Neural progenitor cell (in vitro differentiated cells): Measurements from ENCODE around the gene VEPH1. TPM values are rescaled to one million over a fixed set of nuclear protein-coding genes. Genes with fewer than 3 reads are reported as not detected.

Experiments used
- DNase-seq: peaks from one replicate; pipeline ENCODE4 v3.0.0-alpha.2; 2016; ENCODE audit warnings: low spot score
- H2AFZ ChIP-seq: fragments of 200-600 bp; sonication (generic); replicated peaks from 2 replicates; pipeline ENCODE4 v1.6.1; 2016; ENCODE audit warnings: antibody characterized with exemption
- H3F3A ChIP-seq: fragments of 200-600 bp; sonication (generic); 2 replicates; pipeline ENCODE4 v1.6.1; 2016; ENCODE audit warnings: antibody characterized with exemption, low read depth
- H3K27ac ChIP-seq: fragments of 200-600 bp; sonication (generic); 2 replicates; pipeline ENCODE4 v1.5.1; 2016; ENCODE audit warnings: mild to moderate bottlenecking
- H3K27me3 ChIP-seq: fragments of 200-600 bp; sonication (generic); 2 replicates; pipeline ENCODE4 v1.6.1; 2016; ENCODE audit warnings: mild to moderate bottlenecking, moderate library complexity
- H3K36me3 ChIP-seq: fragments of 200-600 bp; sonication (generic); 2 replicates; pipeline ENCODE4 v1.5.1; 2016
- H3K4me1 ChIP-seq: fragments of 200-600 bp; sonication (generic); 2 replicates; pipeline ENCODE4 v1.6.1; 2016; ENCODE audit warnings: mixed run types
- H3K4me2 ChIP-seq: fragments of 200-600 bp; sonication (generic); 2 replicates; pipeline ENCODE4 v1.6.1; 2016
- H3K4me3 ChIP-seq: fragments of 200-600 bp; sonication (generic); 2 replicates; pipeline ENCODE4 v1.5.1; 2016
- H3K79me2 ChIP-seq: fragments of 200-600 bp; sonication (generic); 2 replicates; pipeline ENCODE4 v1.6.1; 2016; ENCODE audit warnings: low read depth
- H3K9ac ChIP-seq: fragments of 200-600 bp; sonication (generic); 2 replicates; pipeline ENCODE4 v1.6.1; 2016
- H3K9me3 ChIP-seq: fragments of 200-600 bp; sonication (generic); 2 replicates; pipeline ENCODE4 v1.5.1; 2016; ENCODE audit warnings: low read depth
- H4K20me1 ChIP-seq: fragments of 200-600 bp; sonication (generic); 2 replicates; pipeline ENCODE4 v1.6.1; 2016; ENCODE audit warnings: low read depth
- H3K27ac Mint-ChIP-seq: 3 replicates; pipeline ENCODE4 v1.8.0; 2021; ENCODE audit warnings: mixed read lengths
- H3K27me3 Mint-ChIP-seq: 2 replicates; pipeline ENCODE4 v1.8.0; 2022; ENCODE audit warnings: low read depth, mild to moderate bottlenecking, inconsistent platforms, moderate library complexity, mixed read lengths; ENCODE audit not compliant: insufficient read depth
- H3K36me3 Mint-ChIP-seq: 3 replicates; pipeline ENCODE4 v1.8.0; 2021; ENCODE audit warnings: mixed read lengths
- H3K4me1 Mint-ChIP-seq: 3 replicates; pipeline ENCODE4 v1.8.0; 2021; ENCODE audit warnings: mixed read lengths
- H3K4me3 Mint-ChIP-seq: 3 replicates; pipeline ENCODE4 v1.8.0; 2021; ENCODE audit warnings: mild to moderate bottlenecking, moderate library complexity, mixed read lengths
- H3K9me3 Mint-ChIP-seq: 3 replicates; pipeline ENCODE4 v1.8.0; 2020; ENCODE audit warnings: mixed read lengths
- CTCF ChIP-seq: fragments of 200-600 bp; sonication (generic); IDR thresholded peaks from 2 replicates; pipeline ENCODE4 v1.5.1; 2017; ENCODE audit warnings: antibody characterized with exemption, mild to moderate bottlenecking
- EZH2 ChIP-seq: fragments of 200-600 bp; sonication (generic); IDR thresholded peaks from 2 replicates; pipeline ENCODE4 v1.6.1; 2017; ENCODE audit warnings: antibody characterized with exemption, mild to moderate bottlenecking, moderate library complexity
- EZH2phosphoT487 ChIP-seq: fragments of 200-600 bp; sonication (generic); IDR thresholded peaks from 2 replicates; pipeline ENCODE4 v1.6.1; 2017; ENCODE audit warnings: antibody characterized with exemption
- total RNA-seq: library from RNA; depleted of rRNA; stranded (reverse); fragments of >200 nt; gene quantifications from 2 replicates; pipeline ENCODE4 v1.2.3, GENCODE V29; 2015; ENCODE audit warnings: low replicate concordance

Gene VEPH1
- total RNA-seq, 1 donor from 2014 or later, result not detected

- Histone ChIP-seq H3K36me3 (no peaks in the 10 kb centered on the region), H3K4me1 (no peaks in the 10 kb centered on the region), H3K4me3 (no peak overlapping the region), H3K9me3 (no peaks in the 10 kb centered on the region), H3K79me2 (no peaks in the 10 kb centered on the region), H3K9ac (no peak overlapping the region), H3F3A (peaks cover 3% of the 10 kb centered on the region), H3K4me2 (no peak overlapping the region), H3K27me3 (peaks cover 49% of the 10 kb centered on the region), H4K20me1 (no peaks in the 10 kb centered on the region), H3K27ac (no peak overlapping the region), H2AFZ (no peak overlapping the region)
- TF ChIP-seq CTCF, result no peak
- no peak for TF ChIP-seq EZH2phosphoT487
- no peak for TF ChIP-seq EZH2
- no peak for DNase-seq
- peaks cover 3% of the 10 kb centered on the region for H3K36me3 Mint-ChIP-seq
- peaks cover 4% of the 10 kb centered on the region for H3K27me3 Mint-ChIP-seq
- no peak overlapping the region for H3K27ac Mint-ChIP-seq
- no peak overlapping the region for H3K4me3 Mint-ChIP-seq
- no peaks in the 10 kb centered on the region for H3K4me1 Mint-ChIP-seq
- peaks cover 10% of the 10 kb centered on the region for H3K9me3 Mint-ChIP-seq
Observed at GRCh38 chr3:157541506-157542236, 38.5 kb upstream of the VEPH1 start.

- TF ChIP-seq CTCF, result no peak
- TF ChIP-seq EZH2phosphoT487, result no peak
- TF ChIP-seq EZH2, result no peak
- Histone ChIP-seq H3K79me2 (no peaks in the 10 kb centered on the region), H3K4me3 (no peak overlapping the region), H3K36me3 (no peaks in the 10 kb centered on the region), H3K27me3 (peaks cover 48% of the 10 kb centered on the region), H3K4me2 (no peak overlapping the region), H3K27ac (no peak overlapping the region), H2AFZ (no peak overlapping the region), H3K4me1 (no peaks in the 10 kb centered on the region), H4K20me1 (no peaks in the 10 kb centered on the region), H3K9me3 (no peaks in the 10 kb centered on the region), H3K9ac (no peak overlapping the region), H3F3A (peaks cover 3% of the 10 kb centered on the region)
- DNase-seq, result no peak
- H3K27me3 Mint-ChIP-seq, result peaks cover 4% of the 10 kb centered on the region
- peaks cover 16% of the 10 kb centered on the region for H3K9me3 Mint-ChIP-seq
- H3K27ac Mint-ChIP-seq, result no peak overlapping the region
- H3K4me3 Mint-ChIP-seq, result no peak overlapping the region
- H3K36me3 Mint-ChIP-seq, result peaks cover 3% of the 10 kb centered on the region
- H3K4me1 Mint-ChIP-seq, result no peaks in the 10 kb centered on the region
Observed at GRCh38 chr3:157540656-157541055, 37.4 kb upstream of the VEPH1 start.

- Mint-ChIP-seq H3K27ac (no peak overlapping the region), H3K9me3 (peaks cover 6% of the 10 kb centered on the region), H3K27me3 (peaks cover 2% of the 10 kb centered on the region), H3K4me1 (no peaks in the 10 kb centered on the region), H3K36me3 (no peaks in the 10 kb centered on the region), H3K4me3 (no peak overlapping the region)
- Histone ChIP-seq H3K9ac (no peak overlapping the region), H3K9me3 (no peaks in the 10 kb centered on the region), H3K36me3 (no peaks in the 10 kb centered on the region), H2AFZ (no peak overlapping the region), H3K4me2 (no peak overlapping the region), H3K4me1 (no peaks in the 10 kb centered on the region), H4K20me1 (no peaks in the 10 kb centered on the region), H3K27ac (no peak overlapping the region), H3F3A (no peaks in the 10 kb centered on the region), H3K79me2 (no peaks in the 10 kb centered on the region), H3K27me3 (peaks cover 12% of the 10 kb centered on the region), H3K4me3 (no peak overlapping the region)
- DNase-seq, result no peak
- TF ChIP-seq EZH2phosphoT487 (no peak), EZH2 (no peak), CTCF (no peak)
Observed at GRCh38 chr3:157535667-157536066, 32.5 kb upstream of the VEPH1 start.
